H9 (cell line): ENCODE measurements around the gene ASIC4. TPM values are rescaled to one million over a fixed set of nuclear protein-coding genes. Genes with fewer than 3 reads are reported as not detected.

Experiments
- DNase-seq: peaks from one replicate; pipeline ENCODE4 v3.0.0-alpha.2; 2017
- H2AFZ ChIP-seq: one replicate; pipeline ENCODE4 v1.6.1; 2013; ENCODE audit warnings: mild to moderate bottlenecking, low read length, control low read depth, moderate library complexity
- H2AK5ac ChIP-seq: 2 replicates; pipeline ENCODE4 v1.6.1; 2013; ENCODE audit warnings: low read length, control low read depth, mixed read lengths; ENCODE audit not compliant: insufficient read length
- H2BK120ac ChIP-seq: one replicate; pipeline ENCODE4 v1.6.1; 2013; ENCODE audit warnings: low read depth, mild to moderate bottlenecking, low read length, control low read depth, inconsistent platforms; ENCODE audit not compliant: poor library complexity, severe bottlenecking
- H2BK12ac ChIP-seq: 2 replicates; pipeline ENCODE4 v1.6.1; 2013; ENCODE audit warnings: low read length, control low read depth, mixed read lengths, low read depth; ENCODE audit not compliant: insufficient read length
- H2BK15ac ChIP-seq: 2 replicates; pipeline ENCODE4 v1.6.1; 2013; ENCODE audit warnings: low read depth, low read length, control low read depth
- H2BK20ac ChIP-seq: one replicate; pipeline ENCODE4 v1.6.1; 2013; ENCODE audit warnings: low read depth, mild to moderate bottlenecking, low read length, control low read depth, inconsistent platforms; ENCODE audit not compliant: poor library complexity, severe bottlenecking
- H2BK5ac ChIP-seq: 2 replicates; pipeline ENCODE4 v1.6.1; 2013; ENCODE audit warnings: low read length, control low read depth, mixed read lengths; ENCODE audit not compliant: insufficient read length
- H3K14ac ChIP-seq: 2 replicates; pipeline ENCODE4 v1.6.1; 2013; ENCODE audit warnings: low read length, control low read depth; ENCODE audit not compliant: insufficient read depth
- H3K18ac ChIP-seq: 2 replicates; pipeline ENCODE4 v1.6.1; 2013; ENCODE audit warnings: low read depth, mild to moderate bottlenecking, mixed read lengths, low read length, control low read depth; ENCODE audit not compliant: insufficient read length
- H3K23ac ChIP-seq: 2 replicates; pipeline ENCODE4 v1.6.1; 2013; ENCODE audit warnings: low read length, control low read depth, mixed read lengths, low read depth; ENCODE audit not compliant: insufficient read length
- H3K23me2 ChIP-seq: 2 replicates; pipeline ENCODE4 v1.6.1; 2013; ENCODE audit warnings: low read depth, mild to moderate bottlenecking, mixed read lengths, low read length, control low read depth; ENCODE audit not compliant: insufficient read length, poor library complexity, severe bottlenecking
- H3K27ac ChIP-seq: 2 replicates; pipeline ENCODE4 v1.5.1; 2013; ENCODE audit warnings: low read length, control low read depth, mixed read lengths, low read depth; ENCODE audit not compliant: insufficient read length
- H3K27me3 ChIP-seq: 2 replicates; pipeline ENCODE4 v1.6.1; 2013; ENCODE audit warnings: low read length, control low read depth, inconsistent platforms; ENCODE audit not compliant: insufficient read depth
- H3K4ac ChIP-seq: 2 replicates; pipeline ENCODE4 v1.6.1; 2013; ENCODE audit warnings: low read depth, mild to moderate bottlenecking, control low read depth, inconsistent platforms, low read length, moderate library complexity
- H3K4me1 ChIP-seq: 2 replicates; pipeline ENCODE4 v1.6.1; 2013; ENCODE audit warnings: low read length, control low read depth, inconsistent platforms; ENCODE audit not compliant: insufficient read depth
- H3K4me2 ChIP-seq: 2 replicates; pipeline ENCODE4 v1.6.1; 2013; ENCODE audit warnings: low read length, control low read depth, mixed read lengths; ENCODE audit not compliant: insufficient read length, insufficient read depth
- H3K56ac ChIP-seq: 2 replicates; pipeline ENCODE4 v1.6.1; 2013; ENCODE audit warnings: low read depth, mild to moderate bottlenecking, mixed read lengths, low read length, control low read depth; ENCODE audit not compliant: insufficient read length
- H3K79me1 ChIP-seq: 2 replicates; pipeline ENCODE4 v1.6.1; 2013; ENCODE audit warnings: low read depth, mild to moderate bottlenecking, moderate library complexity, low read length, control low read depth, inconsistent platforms; ENCODE audit not compliant: insufficient read depth, poor library complexity, severe bottlenecking
- H3K79me2 ChIP-seq: 2 replicates; pipeline ENCODE4 v1.6.1; 2013; ENCODE audit warnings: low read length, control low read depth, inconsistent platforms; ENCODE audit not compliant: insufficient read depth
- H3K9ac ChIP-seq: 2 replicates; pipeline ENCODE4 v1.6.1; 2013; ENCODE audit warnings: low read length, control low read depth, mixed read lengths; ENCODE audit not compliant: insufficient read length; ENCODE audit errors: extremely low read depth
- H3K9me3 ChIP-seq: one replicate; pipeline ENCODE4 v1.6.1; 2013; ENCODE audit warnings: low read depth, low read length, inconsistent platforms; ENCODE audit not compliant: control insufficient read depth
- H3T11ph ChIP-seq: one replicate; pipeline ENCODE4 v1.6.1; 2013; ENCODE audit warnings: mild to moderate bottlenecking, low read length, control low read depth, inconsistent platforms
- H4K20me1 ChIP-seq: one replicate; pipeline ENCODE4 v1.6.1; 2013; ENCODE audit not compliant: control insufficient read depth, insufficient read length, insufficient read depth
- H4K5ac ChIP-seq: 2 replicates; pipeline ENCODE4 v1.6.1; 2013; ENCODE audit warnings: low read depth, mild to moderate bottlenecking, mixed read lengths, low read length, control low read depth; ENCODE audit not compliant: insufficient read length
- H4K8ac ChIP-seq: replicated peaks from 2 replicates; pipeline ENCODE4 v1.6.1; 2013; ENCODE audit warnings: low read length, control low read depth, mixed read lengths, low read depth; ENCODE audit not compliant: insufficient read length
- H4K91ac ChIP-seq: 2 replicates; pipeline ENCODE4 v1.6.1; 2013; ENCODE audit warnings: low read depth, mild to moderate bottlenecking, moderate library complexity, mixed read lengths, low read length, control low read depth; ENCODE audit not compliant: insufficient read length
- H3K27ac Mint-ChIP-seq, 3 experiments: 2 replicates in 2 of 3; 3 replicates in 1 of 3; pipeline ENCODE4 v1.8.0; 2020 to 2021; ENCODE audit warnings: mixed read lengths in 3 of 3, mild to moderate bottlenecking in 1 of 3, moderate library complexity in 1 of 3
- H3K27me3 Mint-ChIP-seq: 2 replicates; pipeline ENCODE4 v1.8.0; 2021; ENCODE audit warnings: low read depth, mild to moderate bottlenecking, moderate library complexity, mixed read lengths
- H3K36me3 Mint-ChIP-seq, 3 experiments: 2 replicates in 2 of 3; 3 replicates in 1 of 3; pipeline ENCODE4 v1.8.0; 2020 to 2021; ENCODE audit warnings: low read depth in 3 of 3, mixed read lengths in 3 of 3; ENCODE audit not compliant: insufficient read depth in 1 of 3
- H3K4me1 Mint-ChIP-seq, 2 experiments: 2 replicates each; pipeline ENCODE4 v1.8.0; 2020; ENCODE audit warnings: mixed read lengths in 2 of 2
- H3K4me3 Mint-ChIP-seq, 2 experiments: 2 replicates in 1 of 2; 3 replicates in 1 of 2; pipeline ENCODE4 v1.8.0; 2020 to 2021; ENCODE audit warnings: mild to moderate bottlenecking in 2 of 2, mixed read lengths in 2 of 2, moderate library complexity in 1 of 2
- H3K9me3 Mint-ChIP-seq, 2 experiments: 2 replicates in 1 of 2; 3 replicates in 1 of 2; pipeline ENCODE4 v1.8.0; 2020; ENCODE audit warnings: mild to moderate bottlenecking in 2 of 2, mixed read lengths in 2 of 2, moderate library complexity in 1 of 2
- WGBS: extraction: QIAGEN DNeasy Blood & Tissue Kit; methylation state at CpG from one replicate; pipeline ENCODE4 v1.1.7; 2013; ENCODE audit warnings: missing lambda C conversion rate, low lambda C conversion rate, mixed read lengths; ENCODE audit not compliant: insufficient read length; ENCODE audit errors: extremely low coverage; 5-methylcytosine and 5-hydroxymethylcytosine counted together
- total RNA-seq: library from RNA; stranded (reverse); gene quantifications from 2 replicates; pipeline ENCODE4 v1.2.1, GENCODE V29; 2021
- TF ChIP-seq, protein P1 (sequence below): fragments of 200-600 bp; sonication (generic); conservative IDR thresholded peaks from 3 replicates; pipeline ENCODE4 v1.8.0; 2021; ENCODE audit warnings: antibody characterized with exemption, mild to moderate bottlenecking

The ASIC4 gene
- total RNA-seq, 1 experiment from 2014 or later, result 0.37 TPM

DNA sequence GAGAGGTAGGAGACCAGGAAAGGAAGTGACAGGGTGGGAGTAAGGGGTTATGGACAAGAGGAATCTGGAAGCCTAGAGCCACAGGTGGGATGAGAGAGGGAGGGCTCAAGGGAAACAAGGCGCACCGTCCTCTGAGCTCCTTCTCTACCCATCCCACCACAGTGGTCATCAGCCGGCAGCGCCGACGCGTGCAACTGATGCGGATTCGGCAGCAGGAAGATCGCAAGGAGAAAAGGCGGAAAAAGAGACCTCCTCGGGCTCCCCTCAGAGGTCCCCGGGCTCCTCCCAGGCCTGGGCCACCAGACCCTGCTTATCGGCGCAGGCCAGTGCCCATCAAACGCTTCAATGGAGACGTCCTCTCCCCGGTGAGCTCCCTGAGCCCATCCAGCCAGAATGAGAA is 34.7 kb downstream of the ASIC4 start:
- Histone ChIP-seq H4K5ac (no peak overlapping the region), H2BK15ac (no peak overlapping the region), H2BK20ac (no peak overlapping the region), H2AK5ac (no peak overlapping the region), H3K79me1 (no peaks in the 10 kb centered on the region), H2AFZ (no peak overlapping the region), H4K91ac (no peak overlapping the region), H2BK12ac (no peak overlapping the region), H4K8ac (no peak overlapping the region), H3T11ph (no peak overlapping the region), H2BK5ac (no peak overlapping the region), H3K27me3 (peaks cover 4% of the 10 kb centered on the region; the same call in 1 of the 2 replicates), H3K4me1 (peaks cover 3% of the 10 kb centered on the region; the same call in 1 of the 2 replicates), H3K56ac (no peak overlapping the region), H2BK120ac (no peak overlapping the region), H3K23me2 (peaks cover 18% of the 10 kb centered on the region), H3K79me2 (no peaks in the 10 kb centered on the region), H3K9ac (no peak overlapping the region), H3K18ac (no peak overlapping the region), H4K20me1 (no peaks in the 10 kb centered on the region), H3K14ac (no peak overlapping the region), H3K4me2 (no peak overlapping the region), H3K27ac (no peak overlapping the region), H3K9me3 (no peaks in the 10 kb centered on the region), H3K4ac (no peak overlapping the region), H3K23ac (no peak overlapping the region)
- Mint-ChIP-seq H3K36me3 (peaks cover 10 to 26% (median 26%) of the 10 kb centered on the region in 3 experiments; a peak in 6 of 7 replicates), H3K27me3 (peaks cover 56% of the 10 kb centered on the region), H3K27ac (no peak overlapping the region), H3K9me3 (peaks cover 0 to 3% of the 10 kb centered on the region in 2 experiments; a peak in 1 of 5 replicates), H3K4me3 (no peak overlapping the region; a peak in 1 of 5 replicates), H3K4me1 (peaks cover 19 to 26% of the 10 kb centered on the region in 2 experiments)
- no CpG with 5 or more reads among the region's 18 CpGs for WGBS
- no peak for DNase-seq
- TF ChIP-seq, protein P1, sequence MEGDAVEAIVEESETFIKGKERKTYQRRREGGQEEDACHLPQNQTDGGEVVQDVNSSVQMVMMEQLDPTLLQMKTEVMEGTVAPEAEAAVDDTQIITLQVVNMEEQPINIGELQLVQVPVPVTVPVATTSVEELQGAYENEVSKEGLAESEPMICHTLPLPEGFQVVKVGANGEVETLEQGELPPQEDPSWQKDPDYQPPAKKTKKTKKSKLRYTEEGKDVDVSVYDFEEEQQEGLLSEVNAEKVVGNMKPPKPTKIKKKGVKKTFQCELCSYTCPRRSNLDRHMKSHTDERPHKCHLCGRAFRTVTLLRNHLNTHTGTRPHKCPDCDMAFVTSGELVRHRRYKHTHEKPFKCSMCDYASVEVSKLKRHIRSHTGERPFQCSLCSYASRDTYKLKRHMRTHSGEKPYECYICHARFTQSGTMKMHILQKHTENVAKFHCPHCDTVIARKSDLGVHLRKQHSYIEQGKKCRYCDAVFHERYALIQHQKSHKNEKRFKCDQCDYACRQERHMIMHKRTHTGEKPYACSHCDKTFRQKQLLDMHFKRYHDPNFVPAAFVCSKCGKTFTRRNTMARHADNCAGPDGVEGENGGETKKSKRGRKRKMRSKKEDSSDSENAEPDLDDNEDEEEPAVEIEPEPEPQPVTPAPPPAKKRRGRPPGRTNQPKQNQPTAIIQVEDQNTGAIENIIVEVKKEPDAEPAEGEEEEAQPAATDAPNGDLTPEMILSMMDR, result no peak
